Pancreas (tissue), 10 donors: ENCODE data around the gene TTC9C. TPM values are rescaled to one million over a fixed set of nuclear protein-coding genes. Genes with fewer than 3 reads are reported as not detected.

Experiments used
- ATAC-seq, 4 donors: fragments of 200-7000 bp; cut with Tn5 transposase; one replicate each; pipeline versions ENCODE4 v1.8.0 to v1.9.1; 2020; ENCODE audit warnings: mild to moderate bottlenecking in 4 of 4, moderate library complexity in 4 of 4
- DNase-seq, 6 donors: peaks; one replicate each; pipeline ENCODE4 v3.0.0-alpha.2; 2020
- FAIRE-seq: peaks from 2 replicates; lab custom pipeline; 2012; peaks lifted over from hg19 to GRCh38; lab: Jason Lieb, UNC
- H3K27ac ChIP-seq, 4 donors: fragments of 200-600 bp; sonication (generic); 1 replicate in 3 of 4; 2 replicates in 1 of 4; pipeline versions ENCODE4 v1.5.0 to v1.8.0; 2020
- H3K27me3 ChIP-seq, 4 donors: fragments of 200-600 bp; one replicate each; pipeline ENCODE4 v1.8.0; 2021
- H3K36me3 ChIP-seq, 3 donors: fragments of 200-600 bp; sonication (generic) in 1 of 3; one replicate each; pipeline versions ENCODE4 v1.5.0 to v1.8.0; 2020 to 2021
- H3K4me1 ChIP-seq, 3 donors: fragments of 200-600 bp; one replicate each; pipeline ENCODE4 v1.8.0; 2021
- H3K4me3 ChIP-seq, 4 donors: fragments of 200-600 bp; sonication (generic) in 2 of 4; one replicate each; pipeline versions ENCODE4 v1.5.0 to v1.8.0; 2020 to 2021
- H3K9me3 ChIP-seq, 4 donors: fragments of 200-600 bp; one replicate each; pipeline ENCODE4 v1.8.0; 2021
- CTCF ChIP-seq, 4 donors: fragments of 200-600 bp; sonication (generic) in 3 of 4; IDR thresholded peaks; one replicate each; pipeline versions ENCODE4 v1.5.0 to v1.8.0; 2021; ENCODE audit warnings: antibody characterized with exemption in 4 of 4
- WGBS, 2 donors: extraction: QIAGEN DNeasy Blood & Tissue Kit; methylation state at CpG; one replicate each; pipeline ENCODE4 v1.1.7; 2013; 5-methylcytosine and 5-hydroxymethylcytosine counted together
- intact Hi-C, 3 donors: fragments of 100-400 bp; cut with DNase I; formaldehyde crosslinking; loops; one replicate each; pipeline versions ENCODE4 v1.11.1 to v1.14.2; 2022
- polyA plus RNA-seq, 2 donors: library from polyadenylated mRNA; stranded (reverse); fragments of 200-250 nt; gene quantifications; one replicate each; pipeline ENCODE4 v1.2.3, GENCODE V29; 2013
- total RNA-seq, 6 donors: library from RNA; stranded (reverse); fragmentation: NEBNext Ultra II Directional in 4 of 6; extraction: Animal tissue kit (Norgen Biotek cat#: 25700) in 4 of 6; gene quantifications; one replicate each; pipeline versions ENCODE4 v1.2.1 to v1.2.4, GENCODE V29; 2021 to 2023
- donor health status: healthy with polysubstance abuse.
- donor health status: DM: no; HTN: no; CAD: no; lungs with moderate emphysema.
- donor health status: DM: no; HTN: no; CAD: no.
- donor health status: control.
- donor health status: control.
- donor health status: Bipolar disorder and iron deficiency.
- donor health status: DM: yes; HTN: yes; CAD: no.
- donor health status: DM: no; HTN: no; CAD: no.
- donor health status: DM: no; HTN: no; CAD: no.
- donor health status: DM: yes; HTN: yes; CAD: no.

TTC9C gene
- total and polyA plus RNA-seq, 8 donors, result 7.6 to 20.3 (median 11.7) TPM

GRCh38 chr11:62713343-62713742 is 14.9 kb upstream of the TTC9C start:
- Histone ChIP-seq H3K36me3 (peaks cover 0 to 33% (median 27%) of the 10 kb centered on the region in 3 donors), H3K9me3 (no peaks in the 10 kb centered on the region), H3K27ac (peak overlapping the region; percentile 23 to 96 (median 77)), H3K27me3 (no peaks in the 10 kb centered on the region), H3K4me1 (peaks cover 35 to 52% (median 43%) of the 10 kb centered on the region in 3 donors), H3K4me3 (no peak overlapping the region)
- FAIRE-seq, result no peak
- intact Hi-C loops, result no loop called here
- peak; percentile 48 to 64 (median 60) for ATAC-seq
- no peak for TF ChIP-seq CTCF (IDR thresholded peaks at IDR 0.05)
- WGBS, 2 donors, result 12 to 22% methylated on average over 2 of the region's 2 CpGs
- DNase-seq, result peak in 4 of 6 donors; percentile 61 to 80 (median 72)

- ATAC-seq (no peak), FAIRE-seq (no peak), DNase-seq (no peak)
- no peaks in the 10 kb centered on the region for H3K27me3 ChIP-seq
- peaks cover 4 to 53% (median 37%) of the 10 kb centered on the region in 3 donors for H3K36me3 ChIP-seq
- H3K4me3 ChIP-seq, result no peak overlapping the region
- no peak overlapping the region for H3K27ac ChIP-seq
- 87 to 93% methylated on average over 23 to 24 of the region's 24 CpGs for WGBS, 2 donors
- H3K9me3 ChIP-seq, result no peaks in the 10 kb centered on the region
- intact Hi-C loops, result no loop called here
- peaks cover 29 to 41% (median 33%) of the 10 kb centered on the region in 3 donors for H3K4me1 ChIP-seq
- TF ChIP-seq CTCF (IDR thresholded peaks at IDR 0.05), result no peak
These were observed 12.8 kb upstream of the TTC9C start for GRCh38 chr11:62715150-62716130.

GRCh38 chr11:62716206-62716605 is 12.1 kb upstream of the TTC9C start:
- Histone ChIP-seq H3K27ac (peak overlapping the region in 1 of 4 donors; percentile 23), H3K9me3 (no peaks in the 10 kb centered on the region), H3K4me3 (no peak overlapping the region), H3K4me1 (peaks cover 29 to 37% (median 33%) of the 10 kb centered on the region in 3 donors), H3K36me3 (peaks cover 4 to 60% (median 43%) of the 10 kb centered on the region in 3 donors), H3K27me3 (no peaks in the 10 kb centered on the region)
- WGBS, 2 donors, result 66 to 67% methylated on average over 5 of the region's 5 CpGs
- intact Hi-C loops, result no loop called here
- no peak for FAIRE-seq
- no peak for ATAC-seq
- no peak for TF ChIP-seq CTCF (IDR thresholded peaks at IDR 0.05)
- DNase-seq, result no peak

- Histone ChIP-seq H3K27ac (peak overlapping the region in 1 of 4 donors; percentile 23), H3K4me3 (no peak overlapping the region), H3K36me3 (peaks cover 4 to 66% (median 49%) of the 10 kb centered on the region in 3 donors), H3K4me1 (peaks cover 24 to 31% (median 27%) of the 10 kb centered on the region in 3 donors), H3K27me3 (no peaks in the 10 kb centered on the region), H3K9me3 (no peaks in the 10 kb centered on the region)
- no peak for TF ChIP-seq CTCF (IDR thresholded peaks at IDR 0.05)
- 49 to 62% methylated on average over 11 of the region's 11 CpGs for WGBS, 2 donors
- FAIRE-seq (no peak), DNase-seq (no peak), ATAC-seq (no peak)
- intact Hi-C loops, result no loop called here
These were observed 11.5 kb upstream of the TTC9C start for GRCh38 chr11:62716816-62717215.
